Effector memory CD8-positive, alpha-beta T cell (primary cell): ENCODE data around the gene RMC1.
"Not testable (repeated sequence)": the region's sequence is repeated elsewhere in the genome, so short reads cannot be mapped to it uniquely, and the experiment has no call there.

Experiments
- ATAC-seq: fragments of 150-1000 bp; cut with Tn5 transposase; replicated peaks from 2 replicates; pipeline ENCODE4 v1.10.0; 2021; ENCODE audit warnings: mild to moderate bottlenecking, moderate library complexity
- DNase-seq, 3 experiments: peaks; one replicate each; pipeline ENCODE4 v3.0.0; 2021
- H3K27ac Mint-ChIP-seq, 2 donors: one replicate each; pipeline ENCODE4 v1.8.0; 2022; ENCODE audit warnings: mild to moderate bottlenecking in 2 of 2, mixed read lengths in 2 of 2, moderate library complexity in 2 of 2
- H3K27me3 Mint-ChIP-seq, 2 donors: one replicate each; pipeline ENCODE4 v1.8.0; 2022; ENCODE audit warnings: mixed read lengths in 2 of 2
- H3K36me3 Mint-ChIP-seq: one replicate; pipeline ENCODE4 v1.8.0; 2022; ENCODE audit warnings: mild to moderate bottlenecking, moderate library complexity, mixed read lengths; ENCODE audit not compliant: insufficient read depth
- H3K4me1 Mint-ChIP-seq, 2 donors: one replicate each; pipeline ENCODE4 v1.8.0; 2022; ENCODE audit warnings: low read depth in 2 of 2, mixed read lengths in 2 of 2
- H3K4me3 Mint-ChIP-seq, 2 donors: one replicate each; pipeline ENCODE4 v1.8.0; 2022; ENCODE audit warnings: mild to moderate bottlenecking in 2 of 2, mixed read lengths in 2 of 2, moderate library complexity in 2 of 2
- H3K9me3 Mint-ChIP-seq, 2 donors: one replicate each; pipeline ENCODE4 v1.8.0; 2022; ENCODE audit warnings: mixed read lengths in 2 of 2

Gene RMC1

GRCh38 chr18:23541349-23542093 is 38.2 kb downstream of the RMC1 start:
- Mint-ChIP-seq H3K4me1 (peaks cover 13 to 16% of the 10 kb centered on the region in 2 donors), H3K36me3 (peaks cover 97% of the 10 kb centered on the region), H3K9me3 (no peaks in the 10 kb centered on the region), H3K4me3 (peak overlapping the region; percentile 13 to 45), H3K27ac (peak overlapping the region; percentile 82 to 89), H3K27me3 (no peaks in the 10 kb centered on the region)
- DNase-seq: no peak
- no peak for ATAC-seq

- H3K36me3 Mint-ChIP-seq: peaks cover 95% of the 10 kb centered on the region
- no peak for DNase-seq
- ATAC-seq: no peak
- no peaks in the 10 kb centered on the region for H3K9me3 Mint-ChIP-seq
- peak overlapping the region; percentile 65 to 82 for H3K27ac Mint-ChIP-seq
- H3K4me1 Mint-ChIP-seq: peaks cover 13 to 17% of the 10 kb centered on the region in 2 donors
- no peaks in the 10 kb centered on the region for H3K27me3 Mint-ChIP-seq
- no peak overlapping the region for H3K4me3 Mint-ChIP-seq
These were observed 39.1 kb downstream of the RMC1 start for GRCh38 chr18:23542461-23542860.

GRCh38 chr18:23545247-23545789 is 42.0 kb downstream of the RMC1 start:
- Mint-ChIP-seq H3K27ac (peak overlapping the region; percentile 46 to 67), H3K4me1 (peaks cover 13 to 17% of the 10 kb centered on the region in 2 donors), H3K36me3 (peaks cover 95% of the 10 kb centered on the region), H3K4me3 (no peak overlapping the region), H3K9me3 (no peaks in the 10 kb centered on the region), H3K27me3 (no peaks in the 10 kb centered on the region)
- ATAC-seq: no peak
- DNase-seq: no peak

GRCh38 chr18:23547306-23547705 is 44.0 kb downstream of the RMC1 start:
- DNase-seq (no peak), ATAC-seq (no peak)
- H3K27me3 Mint-ChIP-seq: no peaks in the 10 kb centered on the region
- no peak overlapping the region for H3K4me3 Mint-ChIP-seq
- peaks cover 96% of the 10 kb centered on the region for H3K36me3 Mint-ChIP-seq
- no peaks in the 10 kb centered on the region for H3K9me3 Mint-ChIP-seq
- H3K4me1 Mint-ChIP-seq: peaks cover 4 to 9% of the 10 kb centered on the region in 2 donors
- peak overlapping the region; percentile 46 to 67 for H3K27ac Mint-ChIP-seq

GRCh38 chr18:23547846-23548245 is 44.5 kb downstream of the RMC1 start:
- H3K27ac Mint-ChIP-seq: peak overlapping the region in 1 of 2 donors; percentile 29
- H3K36me3 Mint-ChIP-seq: peaks cover 97% of the 10 kb centered on the region
- peaks cover 4 to 5% of the 10 kb centered on the region in 2 donors for H3K4me1 Mint-ChIP-seq

GRCh38 chr18:23548275-23548674 is 45.0 kb downstream of the RMC1 start:
- H3K27me3 Mint-ChIP-seq: no peaks in the 10 kb centered on the region
- ATAC-seq: no peak
- H3K4me1 Mint-ChIP-seq: peaks cover 4 to 5% of the 10 kb centered on the region in 2 donors
- no peak for DNase-seq
- no peak overlapping the region for H3K4me3 Mint-ChIP-seq
- peak overlapping the region in 1 of 2 donors; percentile 29 for H3K27ac Mint-ChIP-seq
- no peaks in the 10 kb centered on the region for H3K9me3 Mint-ChIP-seq
- peaks cover 97% of the 10 kb centered on the region for H3K36me3 Mint-ChIP-seq

More at GRCh38 chr18:23547846-23548245, 44.5 kb downstream of the RMC1 start:
- Mint-ChIP-seq H3K27me3 (no peaks in the 10 kb centered on the region), H3K9me3 (no peaks in the 10 kb centered on the region), H3K4me3 (no peak overlapping the region)
- DNase-seq (no peak), ATAC-seq (no peak)

- Mint-ChIP-seq H3K9me3 (no peaks in the 10 kb centered on the region), H3K36me3 (peaks cover 97% of the 10 kb centered on the region), H3K27ac (peak overlapping the region in 1 of 2 donors; percentile 29), H3K4me3 (no peak overlapping the region), H3K27me3 (no peaks in the 10 kb centered on the region), H3K4me1 (peaks cover 4 to 5% of the 10 kb centered on the region in 2 donors)
- no peak for DNase-seq
- no peak for ATAC-seq
These were observed 45.4 kb downstream of the RMC1 start for GRCh38 chr18:23548719-23549118.

- Mint-ChIP-seq H3K4me3 (no peak overlapping the region), H3K4me1 (peaks cover 9% of the 10 kb centered on the region in 2 donors), H3K9me3 (no peaks in the 10 kb centered on the region), H3K36me3 (peaks cover 95% of the 10 kb centered on the region), H3K27me3 (no peaks in the 10 kb centered on the region), H3K27ac (peak overlapping the region in 1 of 2 donors; percentile 95)
- no peak for ATAC-seq
- no peak for DNase-seq
These were observed 47.6 kb downstream of the RMC1 start for GRCh38 chr18:23550898-23551297.

- DNase-seq: no peak
- Mint-ChIP-seq H3K27ac (peak overlapping the region; percentile 26 to 95), H3K36me3 (peaks cover 88% of the 10 kb centered on the region), H3K4me1 (peaks cover 5 to 9% of the 10 kb centered on the region in 2 donors), H3K9me3 (no peaks in the 10 kb centered on the region), H3K27me3 (no peaks in the 10 kb centered on the region), H3K4me3 (no peak overlapping the region)
- ATAC-seq: no peak
These were observed 48.7 kb downstream of the RMC1 start for GRCh38 chr18:23551978-23552377.

- H3K27me3 Mint-ChIP-seq: no peaks in the 10 kb centered on the region
- no peaks in the 10 kb centered on the region for H3K9me3 Mint-ChIP-seq
- H3K27ac Mint-ChIP-seq: peak overlapping the region in 1 of 2 donors; percentile 14
- H3K4me1 Mint-ChIP-seq: peaks cover 5 to 9% of the 10 kb centered on the region in 2 donors
- no peak for DNase-seq
- H3K4me3 Mint-ChIP-seq: no peak overlapping the region
- H3K36me3 Mint-ChIP-seq: peaks cover 88% of the 10 kb centered on the region
- no peak for ATAC-seq
These were observed 49.2 kb downstream of the RMC1 start for GRCh38 chr18:23552505-23552904.

- H3K4me3 Mint-ChIP-seq: no peak overlapping the region
- H3K4me1 Mint-ChIP-seq: peaks cover 12 to 15% of the 10 kb centered on the region in 2 donors
- ATAC-seq (no peak), DNase-seq (no peak)
- H3K9me3 Mint-ChIP-seq: no peaks in the 10 kb centered on the region
- H3K27me3 Mint-ChIP-seq: no peaks in the 10 kb centered on the region
- H3K36me3 Mint-ChIP-seq: peaks cover 87% of the 10 kb centered on the region
- H3K27ac Mint-ChIP-seq: peak overlapping the region; percentile 60 to 82
These were observed 50.6 kb downstream of the RMC1 start for GRCh38 chr18:23553887-23554286.

- no peak overlapping the region for H3K4me3 Mint-ChIP-seq
- H3K27me3 Mint-ChIP-seq: no peaks in the 10 kb centered on the region
- H3K27ac Mint-ChIP-seq: no peak overlapping the region
- H3K4me1 Mint-ChIP-seq: peaks cover 14 to 17% of the 10 kb centered on the region in 2 donors
- DNase-seq: no peak
- no peak for ATAC-seq
- peaks cover 86% of the 10 kb centered on the region for H3K36me3 Mint-ChIP-seq
- no peaks in the 10 kb centered on the region for H3K9me3 Mint-ChIP-seq
These were observed 53.0 kb downstream of the RMC1 start for GRCh38 chr18:23556145-23556780.

GRCh38 chr18:23557511-23557910 is 54.2 kb downstream of the RMC1 start:
- not testable (repeated sequence) for H3K4me3 Mint-ChIP-seq, ATAC-seq, H3K27me3 Mint-ChIP-seq, H3K9me3 Mint-ChIP-seq, DNase-seq
- H3K4me1 Mint-ChIP-seq: peaks cover 10 to 17% of the 10 kb centered on the region in 2 donors
- peak overlapping the region in 1 of 2 donors; percentile 79 for H3K27ac Mint-ChIP-seq
- peaks cover 83% of the 10 kb centered on the region for H3K36me3 Mint-ChIP-seq
